NT2/D1 (cell line): ENCODE measurements around the gene CLDN34.

ENCODE experiments used
- DNase-seq: peaks from one replicate; pipeline ENCODE4 v3.0.0-alpha.2; 2011; ENCODE audit warnings: low read depth, low spot score
- H3K27me3 ChIP-seq: 2 replicates; pipeline ENCODE4 v1.6.0; 2011; ENCODE audit warnings: mild to moderate bottlenecking; ENCODE audit not compliant: insufficient read length, insufficient read depth
- H3K36me3 ChIP-seq: 2 replicates; pipeline ENCODE4 v1.6.1; 2011; ENCODE audit warnings: mild to moderate bottlenecking, low read length, mixed read lengths; ENCODE audit not compliant: insufficient read depth, insufficient read length
- H3K4me1 ChIP-seq: 2 replicates; pipeline ENCODE4 v1.5.1; 2011; ENCODE audit not compliant: insufficient read depth, insufficient read length
- H3K4me3 ChIP-seq: 2 replicates; pipeline ENCODE4 v1.5.1; 2011; ENCODE audit warnings: low read depth; ENCODE audit not compliant: insufficient read length
- H3K9ac ChIP-seq: 2 replicates; pipeline ENCODE4 v1.6.0; 2011; ENCODE audit warnings: low read depth; ENCODE audit not compliant: insufficient read length
- H3K9me3 ChIP-seq: 2 replicates; pipeline ENCODE4 v1.5.1; 2011; ENCODE audit warnings: mild to moderate bottlenecking, low read length; ENCODE audit not compliant: insufficient read depth
- SUZ12 ChIP-seq: IDR thresholded peaks from 2 replicates; pipeline ENCODE4 v1.6.1; 2011; ENCODE audit not compliant: insufficient read length, insufficient read depth; ENCODE audit errors: extremely low read depth
- YY1 ChIP-seq: IDR thresholded peaks from 2 replicates; pipeline ENCODE4 v1.6.1; 2011; ENCODE audit not compliant: insufficient read length, insufficient read depth
- ZNF274 ChIP-seq: IDR thresholded peaks from 2 replicates; pipeline ENCODE4 v1.6.1; 2011; ENCODE audit warnings: mild to moderate bottlenecking, low read depth, low read length

The CLDN34 gene

GRCh38 chrX:10015723-10016518 lies 48.8 kb downstream of the CLDN34 start:
- peak overlapping the region; percentile 61 for H3K4me3 ChIP-seq
- DNase-seq: no peak
- peak overlapping the region; percentile 85 for H3K9ac ChIP-seq
- no peaks in the 10 kb centered on the region for H3K27me3 ChIP-seq
- peaks cover 3% of the 10 kb centered on the region for H3K4me1 ChIP-seq
- TF ChIP-seq SUZ12 (no peak), ZNF274 (no peak), YY1 (no peak)
- H3K9me3 ChIP-seq: peaks cover 14% of the 10 kb centered on the region
- H3K36me3 ChIP-seq: peaks cover 17% of the 10 kb centered on the region

GRCh38 chrX:10016519-10017132 lies 49.5 kb downstream of the CLDN34 start:
- DNase-seq: no peak
- TF ChIP-seq SUZ12 (no peak), ZNF274 (no peak), YY1 (no peak)
- peaks cover 14% of the 10 kb centered on the region for H3K9me3 ChIP-seq
- H3K9ac ChIP-seq: peak overlapping the region; percentile 85
- no peaks in the 10 kb centered on the region for H3K27me3 ChIP-seq
- H3K4me3 ChIP-seq: peak overlapping the region; percentile 61
- peaks cover 3% of the 10 kb centered on the region for H3K4me1 ChIP-seq
- H3K36me3 ChIP-seq: peaks cover 17% of the 10 kb centered on the region

GRCh38 chrX:10017872-10018271 lies 50.7 kb downstream of the CLDN34 start:
- Histone ChIP-seq H3K4me3 (no peak overlapping the region), H3K4me1 (peaks cover 2% of the 10 kb centered on the region)
- TF ChIP-seq ZNF274 (no peak), YY1 (no peak), SUZ12 (no peak)

More at GRCh38 chrX:10017872-10018271, 50.7 kb downstream of the CLDN34 start:
- Histone ChIP-seq H3K27me3 (no peaks in the 10 kb centered on the region), H3K9me3 (peaks cover 18% of the 10 kb centered on the region), H3K9ac (no peak overlapping the region), H3K36me3 (peaks cover 27% of the 10 kb centered on the region)
- no peak for DNase-seq
